ENCODE data around the gene TSPYL4.

DNA sequence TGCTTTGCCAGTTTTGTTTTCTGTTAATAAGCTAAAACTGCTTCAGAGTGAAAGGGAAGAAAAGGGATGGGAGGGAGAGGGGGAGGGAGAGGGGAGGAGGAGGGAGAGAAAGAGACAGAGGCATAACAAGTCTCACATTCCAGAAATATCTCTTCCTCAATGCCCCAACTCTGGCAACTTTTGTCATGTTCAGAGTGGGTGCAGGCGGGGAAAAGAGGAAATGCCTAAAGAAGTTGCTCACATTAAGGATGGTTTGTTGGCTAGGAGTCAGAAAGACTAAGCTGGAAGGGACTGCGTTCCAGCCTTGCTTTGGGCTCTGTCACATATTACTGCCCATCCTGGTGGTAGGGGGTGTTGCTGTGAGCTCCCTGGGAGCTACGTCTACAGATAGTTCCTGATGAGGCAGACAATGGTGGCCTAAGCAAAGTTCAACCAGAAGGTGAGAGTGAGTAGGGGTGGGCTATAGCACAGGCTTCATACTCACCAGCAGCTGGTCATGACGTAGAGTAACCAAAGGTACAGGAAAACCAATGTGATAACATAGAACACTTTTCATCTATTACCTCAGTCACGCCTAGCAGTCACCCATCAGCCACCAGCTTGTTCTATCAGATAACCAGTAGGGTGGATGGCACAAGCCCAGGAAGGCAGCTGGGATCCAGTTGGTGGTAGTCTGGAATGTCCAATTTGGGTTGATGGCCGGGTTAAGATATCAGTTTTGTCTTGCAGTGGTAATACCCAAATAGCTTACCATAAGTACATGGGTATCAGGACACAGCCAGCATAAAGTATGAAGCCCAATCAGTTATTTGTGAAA is 2.1 kb downstream of the TSPYL4 start:
- TF ChIP-seq EZH2 (IDR thresholded peaks at IDR 0.05) (no peak), POLR2AphosphoS5 (IDR thresholded peaks at IDR 0.05; ENCODE audit: borderline replicate concordance, low read depth, low read length) (0 out of 2 replicates have a peak, but pooled peaks have one; percentile 29), FOXP2 (optimal IDR thresholded peaks at IDR 0.05; ENCODE audit: control extremely low read depth, extremely low read length, insufficient read depth) (no peak)
